Eye (tissue), 1 donor: ENCODE results near the gene SLC43A1.

ENCODE experiments used
- DNase-seq: peaks from one replicate; pipeline ENCODE4 v3.0.0-alpha.2; 2015

Gene SLC43A1

DNA sequence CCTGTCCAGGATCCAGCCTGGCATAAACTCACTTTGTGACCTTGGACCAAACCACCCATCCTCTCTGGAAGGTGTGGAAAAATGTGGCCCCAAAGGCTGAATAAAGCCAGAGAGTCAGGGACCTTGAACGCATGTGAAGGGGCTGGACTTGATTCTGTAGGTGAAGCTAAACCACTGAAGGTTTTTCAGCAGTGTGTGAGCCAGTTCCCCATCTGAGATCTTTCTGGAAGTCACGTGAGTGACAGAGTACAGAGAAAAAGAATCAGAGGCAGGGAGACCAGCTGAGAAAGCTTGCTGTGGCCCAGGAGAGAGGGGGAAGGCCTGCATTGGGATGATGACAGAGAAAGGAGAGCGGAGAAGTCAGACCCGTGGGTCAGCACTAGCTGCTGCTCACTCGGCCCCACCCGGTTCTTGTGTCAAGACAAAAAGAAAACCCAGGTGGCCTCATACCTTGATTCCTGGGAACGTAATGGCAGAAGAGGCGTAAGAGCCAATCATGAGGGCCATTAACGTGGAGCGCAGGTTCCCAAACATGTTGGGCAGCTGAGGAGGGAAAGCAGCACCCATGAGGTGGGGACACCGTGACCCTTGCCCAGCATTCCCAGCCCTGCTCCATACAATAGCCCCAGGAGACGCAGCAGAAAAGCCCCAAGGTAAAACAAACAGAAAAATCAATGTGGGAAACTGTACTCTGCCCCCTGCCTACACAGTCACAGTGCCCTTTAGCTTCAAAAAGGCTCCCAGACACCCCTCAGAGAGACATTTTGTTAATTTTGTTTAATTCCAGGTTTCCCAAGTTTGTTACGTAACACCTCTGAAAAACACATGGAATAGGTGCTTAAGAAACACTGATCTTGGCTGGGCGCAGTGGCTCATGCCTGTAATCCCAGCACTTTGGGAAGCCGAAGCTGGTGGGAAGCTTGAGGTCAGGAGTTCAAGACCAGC, 17.9 kb downstream of the SLC43A1 start:
- no peak for DNase-seq

- no peak for DNase-seq
Measured at GRCh38 chr11:57496109-57496820, 19.2 kb downstream of the SLC43A1 start.

DNA sequence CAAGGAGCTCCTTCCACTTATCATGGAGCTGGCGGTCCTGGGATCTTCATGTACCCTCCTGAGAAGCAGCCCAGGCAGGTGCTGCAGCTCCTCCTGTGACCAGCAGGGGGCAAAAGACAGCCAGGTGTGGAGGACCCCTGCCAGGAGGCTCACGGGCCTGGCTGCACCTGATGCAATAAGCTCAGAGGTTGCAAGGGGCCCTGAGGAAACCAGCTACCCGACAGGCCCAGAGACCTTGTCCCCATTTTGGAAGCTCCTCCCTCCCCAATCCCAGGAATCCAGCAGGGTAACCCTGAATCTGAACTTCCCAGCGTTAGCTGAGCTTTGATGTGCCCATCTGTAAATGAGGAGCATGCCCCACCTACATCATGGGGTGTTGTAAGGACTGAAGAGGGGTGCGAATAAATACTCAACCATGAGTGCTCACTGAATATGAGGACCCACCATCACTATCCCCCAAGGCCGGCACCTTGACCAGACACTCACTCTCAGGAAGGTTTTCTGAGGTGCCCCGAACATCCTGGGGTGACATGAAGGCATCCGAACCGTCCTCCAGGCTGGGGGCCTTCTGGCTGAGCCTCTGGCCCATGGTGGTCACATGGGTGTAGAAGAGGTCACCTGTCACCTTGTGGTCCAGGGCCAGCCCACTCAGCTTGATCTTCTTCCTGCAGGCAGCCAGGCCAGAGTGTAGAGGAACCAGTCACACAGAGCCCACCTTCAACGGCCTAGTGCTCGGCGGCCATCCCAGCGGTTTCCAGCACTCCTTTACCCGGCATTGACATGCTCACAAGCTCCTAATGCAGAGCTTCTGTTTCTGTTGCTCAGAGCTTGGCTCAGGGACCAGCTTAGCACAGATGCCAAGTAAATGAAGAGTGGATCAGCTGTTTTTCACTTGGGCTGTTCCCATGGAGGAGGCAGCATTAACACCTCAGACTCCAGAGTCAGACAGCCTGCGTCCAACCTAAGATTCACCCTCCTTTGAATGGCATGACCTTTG, 21.7 kb downstream of the SLC43A1 start:
- no peak for DNase-seq

DNA sequence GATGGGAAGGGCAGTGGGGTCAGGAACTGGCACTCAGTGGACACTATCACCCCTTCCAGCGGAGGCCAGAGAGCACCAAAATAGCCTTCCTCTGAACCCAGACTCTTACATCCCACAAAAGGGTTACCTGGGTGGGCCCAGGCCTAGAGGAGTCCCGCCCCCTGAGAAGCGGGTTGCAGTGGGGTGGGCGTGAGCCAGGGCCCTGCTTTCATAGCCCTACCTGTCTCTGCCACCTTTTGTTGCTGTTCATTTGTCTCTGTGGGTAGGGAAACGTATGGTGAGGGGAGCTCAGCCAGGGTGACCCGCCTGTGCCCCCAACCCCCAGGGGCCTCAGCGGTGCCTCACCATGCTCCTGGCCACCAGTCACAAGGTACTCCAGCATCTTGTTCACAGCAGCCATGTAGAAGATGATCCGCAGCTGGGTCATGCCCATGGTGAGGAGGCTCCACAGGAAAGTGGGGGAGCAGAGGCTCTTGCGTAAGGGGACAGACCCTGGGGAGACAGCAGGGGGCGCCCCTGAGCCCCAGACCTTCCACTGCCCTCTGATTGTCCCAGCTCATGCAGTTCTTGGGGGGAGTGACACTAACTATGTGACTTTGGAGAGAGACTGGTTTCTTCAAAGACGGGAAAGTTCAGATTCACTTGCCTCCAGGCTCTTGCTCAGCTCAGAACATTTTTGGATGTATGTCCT, 24.0 kb downstream of the SLC43A1 start:
- DNase-seq: no peak

DNA sequence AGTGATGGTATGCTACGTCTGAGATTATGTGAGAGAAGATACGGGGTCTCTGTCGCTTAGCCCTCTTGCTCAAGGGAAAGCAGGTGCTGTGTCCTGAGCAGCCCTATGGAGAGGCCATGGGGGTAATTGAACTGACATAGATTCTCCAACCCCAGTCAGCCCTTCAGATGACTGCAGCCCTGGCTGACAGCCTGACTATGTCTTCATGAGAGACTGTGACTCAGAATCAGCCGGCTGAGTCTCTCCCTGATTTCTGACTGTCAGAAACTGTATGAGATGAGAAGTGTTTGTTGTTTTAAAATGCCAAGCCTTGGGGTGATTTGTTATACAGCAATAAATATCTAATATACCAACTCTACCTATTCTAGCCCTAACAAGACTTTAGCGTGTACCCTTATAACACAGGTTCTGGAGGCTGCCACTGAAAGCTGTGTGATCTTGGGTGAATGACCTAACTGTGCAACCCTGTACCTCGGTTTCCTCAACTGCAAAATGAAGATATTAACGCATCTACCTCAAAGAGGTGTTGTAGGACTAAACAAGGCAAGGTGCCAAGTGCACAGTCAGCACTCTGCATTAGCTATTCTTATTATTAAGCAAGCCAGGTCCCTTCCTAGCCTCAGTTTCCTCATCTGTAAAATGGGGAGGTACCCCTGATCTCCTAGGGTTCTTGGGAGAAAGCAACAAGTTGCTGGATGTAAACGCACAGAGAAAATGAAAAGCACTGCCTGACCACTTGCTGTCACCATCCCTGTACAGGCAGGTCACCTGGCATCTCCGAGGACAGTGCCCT, 24.9 kb downstream of the SLC43A1 start:
- no peak for DNase-seq

DNA sequence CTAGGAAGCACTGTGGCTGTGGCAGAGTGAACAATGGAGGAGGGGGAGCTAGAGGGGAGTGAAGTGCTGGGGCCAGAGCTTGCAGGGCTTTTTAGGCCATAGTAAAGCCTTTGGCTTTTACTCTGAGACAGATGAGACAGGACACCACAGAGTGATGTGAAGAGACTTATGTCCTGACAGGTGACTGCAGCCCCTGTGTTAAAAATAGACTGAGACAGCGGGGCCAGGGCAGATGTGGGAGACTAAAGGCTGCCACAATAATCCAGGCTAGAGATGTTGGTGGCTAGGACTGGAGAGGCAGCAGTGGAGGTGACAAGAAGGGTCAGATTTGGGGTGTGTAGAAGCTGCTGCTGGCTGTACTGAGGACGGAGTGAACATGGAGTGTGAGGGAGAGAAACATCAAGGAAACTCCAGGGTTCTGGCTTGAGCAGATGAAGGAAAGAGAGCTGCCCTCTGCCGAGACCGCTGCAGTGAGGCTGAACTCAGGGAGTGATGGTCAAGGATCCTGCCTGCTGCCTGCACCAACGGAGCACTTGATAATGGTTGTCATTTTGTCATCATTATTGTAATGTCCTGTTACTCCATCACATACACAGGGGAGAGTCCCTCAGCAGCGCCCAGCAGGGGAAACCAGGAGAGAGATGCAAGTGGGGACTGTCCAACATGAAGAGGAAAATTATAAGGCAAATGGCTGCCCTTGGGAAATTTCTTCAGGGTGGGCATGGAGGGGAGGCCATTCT, 27.4 kb downstream of the SLC43A1 start:
- DNase-seq: no peak

GRCh38 chr11:57487021-57487778, 28.3 kb downstream of the SLC43A1 start:
- no peak for DNase-seq

GRCh38 chr11:57485217-57485990, 30.1 kb downstream of the SLC43A1 start:
- no peak for DNase-seq

GRCh38 chr11:57484141-57484710, 31.3 kb downstream of the SLC43A1 start:
- no peak for DNase-seq

DNA sequence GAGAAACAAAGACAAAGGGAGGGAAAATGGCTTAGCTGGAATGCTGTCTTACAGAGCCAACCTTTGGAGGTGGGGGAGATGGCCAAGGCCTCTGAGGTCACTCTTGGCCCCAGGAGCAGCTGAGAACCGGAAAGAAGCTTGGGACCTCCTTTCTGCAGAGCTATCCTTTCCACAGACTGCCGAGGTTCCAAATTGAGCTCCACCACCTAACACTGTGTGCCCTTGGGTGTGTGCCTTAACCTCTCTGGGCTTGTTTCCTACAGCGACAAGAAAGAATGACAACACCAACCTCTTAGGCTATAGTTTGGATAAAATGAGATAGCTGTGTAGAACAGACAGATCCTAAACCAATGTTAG, 32.0 kb downstream of the SLC43A1 start:
- no peak for DNase-seq

DNA sequence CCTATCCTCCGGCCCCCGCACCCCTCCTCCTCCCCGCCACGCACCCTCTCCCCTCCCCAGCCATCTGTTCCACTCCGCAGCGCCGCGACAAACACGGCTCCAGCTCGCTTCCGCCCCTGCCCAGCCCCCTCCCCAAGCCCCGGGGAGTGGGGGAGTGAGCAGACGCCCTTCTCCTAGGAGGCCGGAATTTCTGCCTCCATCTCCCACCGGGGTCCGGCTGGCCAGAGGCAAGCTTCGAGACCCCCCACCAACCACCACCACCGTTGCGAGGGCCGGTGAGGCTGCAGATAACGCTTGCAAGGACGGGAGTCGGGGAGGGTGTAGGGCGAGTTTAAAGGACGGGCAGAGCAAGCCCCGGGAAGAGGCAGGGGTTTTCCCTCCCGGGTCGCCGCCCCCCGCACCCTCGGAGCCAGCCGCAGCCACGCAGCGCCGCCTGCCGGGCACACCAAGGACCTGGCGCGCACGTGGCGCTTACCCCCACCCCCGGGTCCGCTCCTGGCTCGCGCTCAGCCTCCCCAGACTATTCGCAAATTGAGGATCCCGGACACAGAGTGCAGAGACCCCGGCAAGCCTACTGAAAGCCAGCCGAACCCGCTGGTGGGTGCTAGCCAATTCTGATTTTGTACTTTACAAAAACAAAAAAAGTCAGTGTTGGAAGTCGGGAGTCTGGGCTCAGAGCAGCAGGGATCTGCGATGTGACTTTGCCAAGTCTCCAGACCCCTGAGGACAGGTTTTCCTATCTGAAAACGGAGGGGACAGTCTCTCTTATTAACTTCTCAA, 32.5 kb downstream of the SLC43A1 start:
- peak; percentile 87 for DNase-seq

DNA sequence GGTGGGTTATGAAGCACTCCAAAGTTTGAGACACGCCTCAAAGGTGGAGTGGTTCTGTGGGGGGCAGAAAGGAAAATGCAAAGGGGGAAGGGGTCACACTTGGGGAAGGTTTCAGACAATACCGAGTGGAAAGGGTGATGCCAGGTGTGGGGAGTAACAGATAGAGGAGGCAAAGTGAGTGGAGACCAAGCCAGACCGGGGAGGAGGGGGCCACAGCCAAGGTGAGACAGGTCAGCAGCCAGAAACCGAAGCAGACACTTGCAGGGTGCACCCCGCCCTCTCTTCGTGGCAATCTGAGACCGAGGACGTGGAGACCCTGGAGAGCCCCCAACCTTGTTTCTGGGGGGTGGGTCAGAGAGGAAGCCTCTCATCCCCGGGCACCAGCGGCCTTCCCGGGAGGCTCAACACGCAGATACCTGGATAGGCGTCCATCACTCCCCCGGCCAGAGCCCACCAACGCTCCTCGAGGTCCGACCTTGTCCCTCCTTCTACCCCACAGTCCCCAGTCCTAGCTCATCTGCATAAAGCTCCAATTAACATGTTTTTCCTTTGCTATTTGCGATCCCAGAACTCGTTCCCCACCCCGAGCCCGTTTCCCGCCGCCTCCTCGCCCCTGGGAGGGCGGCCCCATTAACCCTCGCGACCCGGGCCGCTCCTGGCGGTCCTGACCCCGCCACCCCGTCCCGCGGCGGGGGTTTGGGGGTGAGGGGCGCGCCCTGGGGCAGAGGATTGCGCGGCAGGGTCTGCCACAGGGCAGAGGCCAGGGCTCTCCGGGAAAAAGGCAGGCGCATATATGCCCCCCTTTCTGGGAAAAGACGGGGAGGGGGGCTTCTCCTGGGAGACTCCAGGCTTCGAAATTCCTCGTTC, 33.4 kb downstream of the SLC43A1 start:
- no peak for DNase-seq

GRCh38 chr11:57481315-57481714, 34.2 kb downstream of the SLC43A1 start:
- DNase-seq: no peak

GRCh38 chr11:57480409-57481137, 34.9 kb downstream of the SLC43A1 start:
- peak; percentile 87 for DNase-seq

DNA sequence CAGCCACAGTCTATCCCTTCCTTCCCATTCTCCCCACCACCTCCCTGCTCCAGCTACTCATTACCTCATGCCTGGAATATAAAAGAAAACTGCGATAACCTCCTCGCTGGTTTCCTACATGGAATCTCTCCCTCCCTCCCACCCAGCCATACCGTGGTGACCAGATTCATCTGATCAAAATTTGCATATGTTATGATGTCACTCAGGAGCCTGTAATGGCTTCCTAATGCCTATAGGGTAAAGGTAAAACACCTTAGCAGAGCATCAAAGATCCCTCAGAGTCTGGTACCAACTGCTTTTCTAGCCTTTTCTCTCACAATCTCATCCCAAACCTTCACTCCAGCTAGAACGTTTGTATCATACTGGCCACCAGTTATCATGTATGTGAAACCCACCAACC, 35.6 kb downstream of the SLC43A1 start:
- DNase-seq: no peak

- DNase-seq: peak; percentile 73
Measured at GRCh38 chr11:57479021-57479663, 36.4 kb downstream of the SLC43A1 start.
